ENCODE measurements around the gene DPH5.

- TF ChIP-seq, protein P1, sequence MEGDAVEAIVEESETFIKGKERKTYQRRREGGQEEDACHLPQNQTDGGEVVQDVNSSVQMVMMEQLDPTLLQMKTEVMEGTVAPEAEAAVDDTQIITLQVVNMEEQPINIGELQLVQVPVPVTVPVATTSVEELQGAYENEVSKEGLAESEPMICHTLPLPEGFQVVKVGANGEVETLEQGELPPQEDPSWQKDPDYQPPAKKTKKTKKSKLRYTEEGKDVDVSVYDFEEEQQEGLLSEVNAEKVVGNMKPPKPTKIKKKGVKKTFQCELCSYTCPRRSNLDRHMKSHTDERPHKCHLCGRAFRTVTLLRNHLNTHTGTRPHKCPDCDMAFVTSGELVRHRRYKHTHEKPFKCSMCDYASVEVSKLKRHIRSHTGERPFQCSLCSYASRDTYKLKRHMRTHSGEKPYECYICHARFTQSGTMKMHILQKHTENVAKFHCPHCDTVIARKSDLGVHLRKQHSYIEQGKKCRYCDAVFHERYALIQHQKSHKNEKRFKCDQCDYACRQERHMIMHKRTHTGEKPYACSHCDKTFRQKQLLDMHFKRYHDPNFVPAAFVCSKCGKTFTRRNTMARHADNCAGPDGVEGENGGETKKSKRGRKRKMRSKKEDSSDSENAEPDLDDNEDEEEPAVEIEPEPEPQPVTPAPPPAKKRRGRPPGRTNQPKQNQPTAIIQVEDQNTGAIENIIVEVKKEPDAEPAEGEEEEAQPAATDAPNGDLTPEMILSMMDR (IDR thresholded peaks at IDR 0.05), result no peak
- TF ChIP-seq POLR2A (IDR thresholded peaks at IDR 0.05) (no peak), EP300 (IDR thresholded peaks at IDR 0.05) (no peak)
These were observed 13.7 kb upstream of the DPH5 start for GRCh38 chr1:101039245-101039644.
